ENCODE measurements around the gene NKTR. TPM values are rescaled to one million over a fixed set of nuclear protein-coding genes. Genes with fewer than 3 reads are reported as not detected.

The NKTR gene
- total and polyA plus RNA-seq, 2 of the 13 experiments (the other 11 are each of a cell fraction or from before 2014, with no cell fraction given), result 41.3 to 59.6 TPM

- no peak for FAIRE-seq
- H3K9ac ChIP-seq (ENCODE audit: insufficient read depth, low read depth, low read length), result peak overlapping the region; percentile 80
- ChIA-PET POLR2A (interaction anchor here (1.2 to 1.7 kb wide), 4 partner anchors 39 to 103 kb away, joined by 4 to 8 read pairs (median 4); partner anchors contain the start of genes NKTR and SS18L2), CTCF (ENCODE audit: low intra/inter-chr PET ratio, low total read pairs) (no interaction called here)
- H3K9me3 ChIP-seq (ENCODE audit: low read length), result no peaks in the 10 kb centered on the region
- no peak overlapping the region for H3K27ac ChIP-seq (ENCODE audit: extremely low read length, insufficient read depth, low read length)
- BruUV-seq (replicated peaks), result TSS peak; percentile 43
- peak overlapping the region; percentile 71 to 89 (median 83); a peak in 5 of 6 replicates for H3K4me3 ChIP-seq (replicated peaks in 1 of 3; ENCODE audit: insufficient read depth in 1 of 3, low read depth in 2 of 3, low read length in 3 of 3)
- intact Hi-C loops (cut with micrococcal nuclease; ENCODE audit: unreplicated experiment), result loop anchor here (5.0 kb wide), 3 partner anchors 80 to 180 kb away; no protein-coding TSS in a partner anchor
- peak; percentile 32 for ATAC-seq
- DNase-seq (ENCODE audit: low spot score), result peak; percentile 29
- H3K79me2 ChIP-seq (ENCODE audit: insufficient read depth, low read length), result peaks cover 7% of the 10 kb centered on the region
- no peaks in the 10 kb centered on the region for H4K20me1 ChIP-seq (ENCODE audit: insufficient read depth, low read length)
- H3K36me3 ChIP-seq (replicated peaks in 1 of 2; ENCODE audit: control insufficient read depth in 1 of 2, insufficient read depth in 2 of 2, low read length in 2 of 2), result no peaks in the 10 kb centered on the region; a peak in 1 of 5 replicates
- H3K4me1 ChIP-seq (ENCODE audit: insufficient read depth, low read length), result peaks cover 57% of the 10 kb centered on the region
- H2AFZ ChIP-seq (ENCODE audit: low read length), result no peak overlapping the region
- in situ Hi-C loops (cut with HindIII; ENCODE audit: extremely low pct_ligation_motif_present, low pct_unique_long_range_greater_than_20kb), result loop anchor here (5.0 kb wide), 1 partner anchor 95 kb away; no protein-coding TSS in a partner anchor
- H3K27me3 ChIP-seq (ENCODE audit: control insufficient read depth in 1 of 2, insufficient read depth in 2 of 2, low read length in 2 of 2), result no peaks in the 10 kb centered on the region
- 42% methylated on average over 2 of the region's 7 CpGs for WGBS (ENCODE audit: low lambda C conversion rate)
- peak overlapping the region; percentile 90 for H3K4me2 ChIP-seq (ENCODE audit: low read depth, low read length)
- TF ChIP-seq ZBTB2 (CRISPR knock-in tag; IDR thresholded peaks at IDR 0.05; ENCODE audit: low read depth) (no peak), ZNF816 (CRISPR knock-in tag; IDR thresholded peaks at IDR 0.05; ENCODE audit: borderline replicate concordance) (no peak), SMAD9 (CRISPR knock-in tag; IDR thresholded peaks at IDR 0.05) (no peak), ZNF790 (CRISPR knock-in tag; IDR thresholded peaks at IDR 0.05; ENCODE audit: borderline replicate concordance) (no peak), MYC (CRISPR knock-in tag; IDR thresholded peaks at IDR 0.05; ENCODE audit: borderline replicate concordance) (no peak), HIVEP1 (CRISPR knock-in tag; IDR thresholded peaks at IDR 0.05) (0 out of 2 replicates have a peak, but pooled peaks have one; percentile 34), FOSL2 (CRISPR knock-in tag; IDR thresholded peaks at IDR 0.05) (peak; percentile 48; the same call in 1 of the 2 replicates), BCL6 (CRISPR knock-in tag; IDR thresholded peaks at IDR 0.05) (no peak), RARA (CRISPR knock-in tag; IDR thresholded peaks at IDR 0.05) (peak; percentile 16; the same call in 1 of the 2 replicates), ZFY (CRISPR knock-in tag; IDR thresholded peaks at IDR 0.05) (0 out of 2 replicates have a peak, but pooled peaks have one; percentile 4), SAP130 (CRISPR knock-in tag; IDR thresholded peaks at IDR 0.05; ENCODE audit: low read depth) (peak; percentile 51), ZNF124 (CRISPR knock-in tag; IDR thresholded peaks at IDR 0.05) (no peak), KDM5B (CRISPR knock-in tag; IDR thresholded peaks at IDR 0.05; ENCODE audit: borderline replicate concordance) (peak; percentile 16; the same call in 1 of the 2 replicates), ZNF629 (CRISPR knock-in tag; conservative IDR thresholded peaks at IDR 0.05) (peak; percentile 77), SOX6 (IDR thresholded peaks at IDR 0.05) (no peak), SOX6 (CRISPR knock-in tag; IDR thresholded peaks at IDR 0.05) (0 out of 2 replicates have a peak, but pooled peaks have one; percentile 17), ETV5 (CRISPR knock-in tag; IDR thresholded peaks at IDR 0.05; ENCODE audit: borderline replicate concordance) (peak; percentile 14; the same call in 1 of the 2 replicates), ZFP36 (IDR thresholded peaks at IDR 0.05; ENCODE audit: borderline replicate concordance, low read depth, low read length, partially characterized antibody) (no peak), ELF1 (CRISPR knock-in tag; IDR thresholded peaks at IDR 0.05) (peak; percentile 46; the same call in 1 of the 2 replicates), ZMYM3 (CRISPR knock-in tag; IDR thresholded peaks at IDR 0.05) (0 out of 2 replicates have a peak, but pooled peaks have one; percentile 21), POLR2G (IDR thresholded peaks at IDR 0.05; ENCODE audit: low read depth, low read length) (peak; percentile 54), ZNF782 (CRISPR knock-in tag; IDR thresholded peaks at IDR 0.05; ENCODE audit: borderline replicate concordance) (no peak), ZNF598 (CRISPR knock-in tag; IDR thresholded peaks at IDR 0.05; ENCODE audit: borderline replicate concordance) (0 out of 2 replicates have a peak, but pooled peaks have one; percentile 59)
- TF ChIP-seq, protein P1, sequence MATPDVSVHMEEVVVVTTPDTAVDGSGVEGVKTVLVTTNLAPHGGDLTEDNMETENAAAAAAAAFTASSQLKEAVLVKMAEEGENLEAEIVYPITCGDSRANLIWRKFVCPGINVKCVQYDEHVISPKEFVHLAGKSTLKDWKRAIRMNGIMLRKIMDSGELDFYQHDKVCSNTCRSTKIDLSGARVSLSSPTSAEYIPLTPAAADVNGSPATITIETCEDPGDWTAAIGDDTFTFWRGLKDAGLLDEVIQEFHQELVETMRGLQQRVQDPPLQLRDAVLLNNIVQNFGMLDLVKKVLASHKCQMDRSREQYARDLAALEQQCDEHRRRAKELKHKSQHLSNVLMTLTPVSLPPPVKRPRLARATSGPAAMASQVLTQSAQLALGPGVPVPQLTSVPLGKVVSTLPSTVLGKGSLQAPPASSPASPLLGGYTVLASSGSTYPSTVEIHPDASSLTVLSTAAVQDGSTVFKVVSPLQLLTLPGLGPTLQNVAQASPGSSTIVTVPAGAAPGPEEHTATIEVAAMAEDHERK (CRISPR knock-in tag; IDR thresholded peaks at IDR 0.05; ENCODE audit: low read depth), result no peak
Observed at GRCh38 chr3:42652611-42653302, 52.3 kb downstream of the NKTR start.
